Epithelial cell of proximal tubule (primary cell): ENCODE data around the gene C10orf105. TPM values are rescaled to one million over a fixed set of nuclear protein-coding genes. Genes with fewer than 3 reads are reported as not detected.

Experiments
- DNase-seq: peaks from one replicate; pipeline ENCODE4 v3.0.0-alpha.2; 2011; ENCODE audit warnings: low read depth
- H3K4me3 ChIP-seq: 2 replicates; pipeline ENCODE4 v1.5.1; 2011; ENCODE audit warnings: low read depth, mild to moderate bottlenecking, low read length
- total RNA-seq: library from RNA; depleted of rRNA; stranded (reverse); fragments of >200 nt; gene quantifications from 2 replicates; pipeline ENCODE4 v1.2.3, GENCODE V29; 2015
- TF ChIP-seq, protein P1 (sequence below): conservative IDR thresholded peaks from 2 replicates; pipeline ENCODE4 v1.5.1; 2012; ENCODE audit warnings: low read depth, mild to moderate bottlenecking, low read length

Gene C10orf105
- total RNA-seq, 1 donor from 2014 or later = not detected

- no peak for DNase-seq
- no peak overlapping the region for H3K4me3 ChIP-seq
- TF ChIP-seq, protein P1, sequence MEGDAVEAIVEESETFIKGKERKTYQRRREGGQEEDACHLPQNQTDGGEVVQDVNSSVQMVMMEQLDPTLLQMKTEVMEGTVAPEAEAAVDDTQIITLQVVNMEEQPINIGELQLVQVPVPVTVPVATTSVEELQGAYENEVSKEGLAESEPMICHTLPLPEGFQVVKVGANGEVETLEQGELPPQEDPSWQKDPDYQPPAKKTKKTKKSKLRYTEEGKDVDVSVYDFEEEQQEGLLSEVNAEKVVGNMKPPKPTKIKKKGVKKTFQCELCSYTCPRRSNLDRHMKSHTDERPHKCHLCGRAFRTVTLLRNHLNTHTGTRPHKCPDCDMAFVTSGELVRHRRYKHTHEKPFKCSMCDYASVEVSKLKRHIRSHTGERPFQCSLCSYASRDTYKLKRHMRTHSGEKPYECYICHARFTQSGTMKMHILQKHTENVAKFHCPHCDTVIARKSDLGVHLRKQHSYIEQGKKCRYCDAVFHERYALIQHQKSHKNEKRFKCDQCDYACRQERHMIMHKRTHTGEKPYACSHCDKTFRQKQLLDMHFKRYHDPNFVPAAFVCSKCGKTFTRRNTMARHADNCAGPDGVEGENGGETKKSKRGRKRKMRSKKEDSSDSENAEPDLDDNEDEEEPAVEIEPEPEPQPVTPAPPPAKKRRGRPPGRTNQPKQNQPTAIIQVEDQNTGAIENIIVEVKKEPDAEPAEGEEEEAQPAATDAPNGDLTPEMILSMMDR = no peak
Measured at GRCh38 chr10:71677261-71677660, 42.3 kb downstream of the C10orf105 start.

DNA sequence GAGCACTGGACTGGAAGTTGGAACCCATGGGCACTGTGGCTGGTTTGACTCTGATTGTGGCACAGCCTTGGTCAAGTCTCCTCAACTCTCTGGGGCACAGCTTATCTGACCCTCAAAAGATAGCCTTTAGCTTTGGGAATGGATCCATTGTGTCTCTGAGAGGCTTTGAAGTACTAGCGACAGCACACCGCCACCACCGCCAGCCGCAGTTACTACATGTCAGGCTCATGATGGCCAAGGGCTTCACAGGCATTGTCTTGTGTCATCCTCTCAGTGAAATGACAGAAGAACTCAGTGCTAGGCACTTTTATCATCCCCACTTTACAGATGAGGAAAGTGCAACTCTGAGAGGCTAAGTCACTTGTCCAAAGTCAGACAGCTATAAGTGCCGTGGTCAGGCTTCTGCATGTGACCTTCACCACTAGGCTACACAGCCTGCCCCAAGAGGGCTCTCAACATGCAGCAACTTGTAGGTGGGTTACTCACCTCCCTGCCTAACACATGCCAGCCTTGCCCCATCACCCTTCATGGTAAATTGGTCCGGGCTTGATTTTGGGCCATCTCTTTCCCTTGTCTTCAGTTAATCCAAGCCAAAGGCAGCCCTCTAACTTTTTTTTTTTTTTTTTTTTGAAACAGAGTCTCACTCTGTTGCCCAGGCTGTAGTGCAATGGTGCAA is 44.1 kb downstream of the C10orf105 start:
- TF ChIP-seq, protein P1 = no peak

DNA sequence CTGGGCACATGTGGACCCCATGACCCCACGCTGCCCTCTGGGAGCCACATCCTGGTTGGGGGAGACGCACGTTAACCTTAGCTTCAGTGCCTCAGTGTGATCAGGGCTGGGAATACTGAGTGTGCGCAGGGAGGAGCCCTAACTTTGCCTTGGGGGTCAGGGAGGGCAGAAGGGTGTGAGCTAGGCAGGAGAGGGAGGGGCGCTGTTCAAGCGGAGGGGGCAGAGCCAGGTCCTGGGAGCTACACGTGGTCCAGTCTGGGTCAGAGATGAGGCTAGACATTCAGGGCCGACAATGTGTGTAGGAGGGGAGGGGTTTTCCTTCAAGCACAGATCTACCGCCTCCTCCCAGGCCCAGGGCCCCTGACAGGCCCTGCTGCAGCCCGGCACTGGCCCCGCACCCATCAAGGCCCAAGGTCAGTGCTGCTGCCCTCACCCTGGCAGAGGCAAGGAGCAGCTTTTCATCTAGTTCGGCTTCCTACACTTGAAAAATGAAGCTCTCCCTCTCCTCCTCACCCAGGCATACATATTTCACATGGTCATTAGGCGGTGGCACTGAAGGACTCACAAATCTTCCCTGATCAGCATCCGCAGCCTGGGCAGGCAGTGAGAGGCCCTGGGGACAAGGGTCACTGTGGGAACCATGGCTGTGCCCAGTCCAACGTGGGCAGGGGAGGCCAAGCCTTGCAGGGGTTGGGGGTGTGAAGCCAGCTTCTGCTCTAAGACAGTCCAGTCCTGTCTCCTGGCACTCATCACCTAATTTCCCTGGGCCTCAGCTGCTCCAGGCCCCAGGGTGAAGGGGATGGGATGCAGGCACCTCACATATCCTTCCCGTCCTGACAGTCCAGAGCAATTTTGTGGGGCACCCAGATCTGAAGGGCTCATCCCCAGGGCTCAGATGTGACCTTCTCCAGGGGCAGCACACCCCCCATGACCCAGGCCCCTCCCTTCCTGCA is 47.3 kb downstream of the C10orf105 start:
- H3K4me3 ChIP-seq = no peak overlapping the region
- no peak for DNase-seq
- TF ChIP-seq, protein P1 = no peak

More for the DNA sequence above, 44.1 kb downstream of the C10orf105 start:
- no peak for DNase-seq
- H3K4me3 ChIP-seq = no peak overlapping the region

DNA sequence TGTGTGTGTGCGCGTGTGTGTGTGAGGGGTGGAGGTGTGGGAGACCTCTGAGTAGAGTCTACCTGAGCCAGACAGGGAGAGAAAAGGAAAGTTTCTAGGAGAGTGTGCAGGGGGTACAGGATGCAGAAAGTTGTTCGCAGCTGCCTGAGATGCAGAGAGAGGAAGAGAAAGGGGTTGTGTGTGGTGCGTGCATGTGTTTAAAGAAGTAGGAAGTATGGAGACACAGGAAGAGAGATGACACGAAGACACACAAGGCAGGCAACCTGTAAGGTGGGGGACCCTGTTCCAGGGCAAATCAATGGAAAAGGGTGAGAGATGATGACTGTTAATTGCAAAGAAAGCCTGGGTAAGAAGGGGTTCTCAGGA is 52.2 kb downstream of the C10orf105 start:
- H3K4me3 ChIP-seq = no peak overlapping the region
- no peak for DNase-seq
- TF ChIP-seq, protein P1 = no peak

- TF ChIP-seq, protein P1 = no peak
- no peak for DNase-seq
- no peak overlapping the region for H3K4me3 ChIP-seq
Measured at GRCh38 chr10:71666639-71667386, 52.8 kb downstream of the C10orf105 start.

- H3K4me3 ChIP-seq = no peak overlapping the region
- DNase-seq = no peak
- TF ChIP-seq, protein P1 = no peak
Measured at GRCh38 chr10:71665456-71665855, 54.1 kb downstream of the C10orf105 start.
